ENCODE results near the gene RPL18.
"Not testable (repeated sequence)": the region's sequence is repeated elsewhere in the genome, so short reads cannot be mapped to it uniquely, and the experiment has no call there.

RPL18 gene

GRCh38 chr19:48618916-48619691 is at the start of gene RPL18, which contains the start of gene SPHK2:
Gene RPL18 (minus strand): TSS chr19:48619178. CDS start chr19:48619143, 35 bp downstream.
Gene SPHK2 (plus strand): TSS chr19:48619506. CDS start chr19:48620515, 1,009 bp downstream.
- DNase-seq (ENCODE audit: low read depth) = peak; percentile 91

- DNase-seq (ENCODE audit: low read depth) = no peak
Observed at GRCh38 chr19:48668761-48669160, 49.8 kb upstream of the RPL18 start.

DNA sequence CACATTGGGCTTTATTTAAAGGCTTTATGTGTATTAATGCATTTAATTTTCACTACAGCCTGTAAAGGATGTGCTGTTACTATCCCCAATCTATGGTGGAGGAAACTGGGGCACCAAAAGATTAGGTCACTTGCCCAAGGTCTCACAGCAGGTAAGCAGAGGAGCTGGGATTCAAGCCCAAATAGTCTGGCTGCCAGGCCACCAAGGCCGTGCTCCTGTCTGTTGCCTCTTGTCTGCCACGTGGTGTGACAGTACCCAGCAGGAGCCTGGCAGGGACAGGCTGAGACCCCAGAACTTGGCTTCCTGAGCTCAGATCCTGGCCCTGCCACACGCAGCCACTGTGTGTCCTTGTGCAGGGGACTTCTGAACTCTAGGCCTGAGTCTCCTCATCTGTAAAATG is 49.4 kb upstream of the RPL18 start:
- no peak for DNase-seq (ENCODE audit: low read depth)

GRCh38 chr19:48665786-48666185 is 46.8 kb upstream of the RPL18 start:
- DNase-seq (ENCODE audit: low read depth) = no peak

DNA sequence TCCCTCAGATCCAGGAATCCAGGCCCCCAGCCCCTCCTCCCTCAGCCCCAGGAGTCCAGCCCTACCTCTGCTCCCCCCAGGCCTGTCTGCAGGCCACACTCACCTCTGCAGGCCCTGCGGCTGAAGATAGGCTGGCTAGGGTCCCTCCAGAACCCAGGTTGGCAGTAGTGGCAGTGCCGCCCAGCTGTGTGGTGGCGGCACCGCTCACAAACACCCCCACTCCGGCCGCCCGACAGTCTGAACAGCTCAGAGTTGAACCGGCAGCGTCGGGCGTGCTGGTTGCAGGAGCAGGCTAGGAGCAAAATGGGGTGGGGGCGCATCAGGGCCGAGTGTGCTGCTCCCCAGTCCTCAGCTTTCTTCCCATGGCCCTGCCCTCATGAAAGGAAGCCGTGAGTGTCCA is 45.5 kb upstream of the RPL18 start:
- DNase-seq (ENCODE audit: low read depth) = no peak

- DNase-seq (ENCODE audit: low read depth) = no peak
Observed at GRCh38 chr19:48663667-48664066, 44.7 kb upstream of the RPL18 start.

GRCh38 chr19:48661711-48662090 is 42.7 kb upstream of the RPL18 start:
- DNase-seq (ENCODE audit: low read depth) = no peak

DNA sequence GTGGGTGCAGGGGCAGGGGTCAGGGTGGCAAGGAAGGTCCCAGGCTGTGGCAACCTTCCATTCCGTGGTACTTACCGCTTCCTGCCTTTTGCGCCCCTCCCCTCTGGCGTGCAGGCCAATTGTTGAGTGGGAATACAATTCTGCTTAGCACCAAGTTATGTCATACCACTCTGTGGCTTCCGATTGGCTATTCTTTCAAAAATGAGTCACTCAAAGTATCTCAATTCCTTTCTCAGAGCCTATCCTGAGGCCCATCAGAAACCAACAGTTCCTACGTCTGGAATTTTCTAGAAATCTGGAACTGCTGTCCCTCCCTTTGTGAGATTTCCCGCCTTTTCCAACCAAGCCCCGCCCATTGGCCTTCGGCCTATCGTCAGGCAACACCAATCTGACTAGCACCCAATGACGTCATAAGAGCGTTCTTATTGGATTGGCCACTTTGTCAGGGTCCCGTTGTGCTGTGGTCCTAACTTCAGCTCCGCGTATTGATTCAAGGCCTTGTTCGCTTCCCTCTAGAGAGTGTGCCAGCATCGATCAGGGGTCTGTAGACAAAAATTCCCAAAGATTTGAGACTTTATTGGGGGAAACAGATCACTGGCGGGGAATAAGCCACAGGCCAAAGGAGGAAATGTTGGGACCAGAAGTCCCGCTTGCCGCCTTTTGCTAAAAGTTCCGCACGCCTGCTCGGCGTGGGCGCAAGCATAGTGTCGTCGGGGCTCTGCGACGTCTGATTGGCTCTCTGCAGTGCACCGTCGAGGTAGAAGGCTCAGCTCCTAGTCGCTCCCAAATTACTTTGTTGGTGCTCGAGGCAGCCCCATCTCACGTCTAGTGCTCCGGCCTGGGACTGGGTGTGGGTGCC is 42.1 kb upstream of the RPL18 start:
- DNase-seq (ENCODE audit: low read depth) = peak; percentile 62

DNA sequence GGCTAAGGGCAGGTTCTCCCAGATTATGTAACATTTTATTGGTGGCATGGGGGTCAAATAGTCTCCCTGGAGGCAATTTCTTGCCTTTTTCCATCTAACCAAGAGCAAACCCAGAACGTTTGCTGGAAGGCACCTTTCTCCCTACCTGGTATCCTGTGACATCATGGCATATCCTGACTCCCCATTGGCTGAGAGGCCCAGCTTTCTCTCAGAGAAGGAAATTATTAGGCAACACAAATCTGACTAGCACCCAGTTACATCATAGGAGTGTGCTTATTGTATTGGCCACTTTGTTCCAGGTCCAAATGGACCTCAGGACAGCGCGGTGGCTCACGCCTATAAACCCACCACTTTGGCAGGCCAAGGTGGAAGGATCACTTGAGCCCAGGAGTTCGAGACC is 40.8 kb upstream of the RPL18 start:
- DNase-seq (ENCODE audit: low read depth) = no peak

GRCh38 chr19:48658483-48658882 is 39.5 kb upstream of the RPL18 start:
- no peak for DNase-seq (ENCODE audit: low read depth)

- DNase-seq (ENCODE audit: low read depth) = not testable (repeated sequence)
Observed at GRCh38 chr19:48657828-48658227, 38.9 kb upstream of the RPL18 start.

- no peak for DNase-seq (ENCODE audit: low read depth)
Observed at GRCh38 chr19:48656840-48657474, 38.0 kb upstream of the RPL18 start.

DNA sequence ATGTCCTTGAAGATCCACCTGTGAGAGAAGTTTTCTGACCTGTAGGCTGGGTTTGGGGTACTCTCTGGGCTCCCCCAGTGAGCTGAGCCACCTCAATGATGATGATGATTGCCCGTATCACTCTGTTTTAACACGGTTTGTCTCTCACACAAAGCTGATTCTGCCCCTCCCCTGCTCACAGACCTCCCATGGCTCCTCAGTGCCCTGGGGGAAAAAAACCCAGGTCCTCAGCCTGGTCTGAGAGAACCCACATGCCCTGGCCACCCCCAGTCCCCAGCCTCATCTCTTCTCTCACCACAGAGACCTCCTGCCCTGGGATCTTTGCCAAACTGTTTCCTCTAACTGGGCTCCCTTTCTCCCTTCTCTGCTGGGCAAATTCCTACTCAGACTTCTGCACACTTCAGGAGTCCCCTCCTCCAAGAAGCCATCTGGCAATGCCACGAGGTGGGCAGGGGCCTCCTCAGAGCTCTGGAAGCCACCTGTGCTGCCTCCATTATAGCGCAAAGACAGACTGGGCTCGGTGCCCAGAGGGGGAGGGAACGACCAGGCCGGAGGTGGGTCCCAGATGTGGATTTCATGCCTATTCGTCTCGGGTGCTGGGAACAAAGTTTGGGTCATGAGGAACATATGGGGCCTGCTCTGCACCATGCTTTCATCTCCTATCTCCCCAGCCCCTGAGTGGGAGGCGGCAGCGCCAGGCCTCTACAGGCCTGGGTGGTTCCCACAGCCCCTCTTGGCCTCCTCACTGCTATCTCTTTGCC is 35.5 kb upstream of the RPL18 start:
- DNase-seq (ENCODE audit: low read depth) = no peak

- no peak for DNase-seq (ENCODE audit: low read depth)
Observed at GRCh38 chr19:48651683-48652048, 32.7 kb upstream of the RPL18 start.

GRCh38 chr19:48650974-48651682 is 32.1 kb upstream of the RPL18 start:
- no peak for DNase-seq (ENCODE audit: low read depth)

GRCh38 chr19:48648134-48648533 is 29.2 kb upstream of the RPL18 start:
- DNase-seq (ENCODE audit: low read depth) = no peak

DNA sequence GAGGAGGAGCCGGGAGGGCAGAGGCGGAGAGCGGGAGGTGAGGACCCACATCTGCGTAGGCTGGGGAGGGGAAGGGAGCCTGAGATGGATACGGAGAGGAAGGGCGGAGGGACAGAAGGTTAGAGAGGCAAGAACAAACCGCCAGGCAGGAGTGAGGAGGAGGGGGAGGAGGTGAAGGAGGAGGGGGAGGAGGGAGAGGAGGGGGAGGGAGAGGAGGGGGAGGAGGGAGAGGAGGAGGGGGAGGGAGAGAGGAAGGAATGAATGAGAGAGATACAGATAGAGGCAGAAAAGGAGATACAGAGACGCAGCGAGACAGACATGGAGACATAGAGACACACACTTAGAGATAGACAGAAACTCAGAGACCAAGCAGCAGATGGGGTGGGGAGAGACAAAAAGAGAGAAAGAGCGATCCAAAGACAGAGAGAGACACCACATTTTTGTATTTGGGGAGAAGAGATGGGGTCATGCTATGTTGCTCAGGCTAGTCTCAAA is 27.8 kb upstream of the RPL18 start:
- no peak for DNase-seq (ENCODE audit: low read depth)

GRCh38 chr19:48646001-48646721 is 27.2 kb upstream of the RPL18 start, which contains the start of gene CA11:
Gene CA11 (minus strand): TSS chr19:48646187. CDS start chr19:48645632, 555 bp downstream.
- DNase-seq (ENCODE audit: low read depth) = peak; percentile 81

DNA sequence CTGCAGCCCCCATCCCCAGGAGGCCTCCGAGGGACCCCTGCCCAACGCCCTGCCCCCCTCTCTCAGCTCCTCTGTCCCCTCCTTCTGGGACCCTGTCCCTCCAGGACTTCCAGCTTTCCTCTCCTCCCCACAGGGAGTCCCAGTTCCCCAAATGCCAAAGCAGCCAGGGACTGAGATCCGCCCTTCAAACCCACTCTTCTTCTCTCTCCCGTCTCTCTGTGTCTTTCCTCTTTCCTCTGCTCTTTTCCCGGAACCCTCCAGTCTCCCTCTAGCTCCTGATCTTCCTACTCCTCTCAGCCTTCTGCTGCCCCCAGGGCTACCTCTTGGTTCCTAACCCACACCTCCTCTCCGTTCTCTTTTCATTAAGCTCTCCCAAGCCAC is 26.6 kb upstream of the RPL18 start:
- DNase-seq (ENCODE audit: low read depth) = no peak

Measured in stimulated activated CD8-positive, alpha-beta memory T cell treated with anti-CD3 and anti-CD28 coated beads, Interleukin-12 subunit alpha, Interleukin-12 subunit beta, amount 100 ng/mL, for 1 hour (primary cell).